H9 (cell line): Measurements from ENCODE around the gene TMEM229A. TPM values are rescaled to one million over a fixed set of nuclear protein-coding genes. Genes with fewer than 3 reads are reported as not detected.
A peak's percentile ranks its signal among the peaks of the same experiment; 100 is the strongest.
"Not testable (repeated sequence)": the region's sequence is repeated elsewhere in the genome, so short reads cannot be mapped to it uniquely, and the experiment has no call there.

ENCODE experiments used
- DNase-seq: peaks from one replicate; pipeline ENCODE4 v3.0.0-alpha.2; 2017
- H2AFZ ChIP-seq: one replicate; pipeline ENCODE4 v1.6.1; 2013; ENCODE audit warnings: mild to moderate bottlenecking, low read length, control low read depth, moderate library complexity
- H2AK5ac ChIP-seq: 2 replicates; pipeline ENCODE4 v1.6.1; 2013; ENCODE audit warnings: low read length, control low read depth, mixed read lengths; ENCODE audit not compliant: insufficient read length
- H2BK120ac ChIP-seq: one replicate; pipeline ENCODE4 v1.6.1; 2013; ENCODE audit warnings: low read depth, mild to moderate bottlenecking, low read length, control low read depth, inconsistent platforms; ENCODE audit not compliant: poor library complexity, severe bottlenecking
- H2BK12ac ChIP-seq: 2 replicates; pipeline ENCODE4 v1.6.1; 2013; ENCODE audit warnings: low read length, control low read depth, mixed read lengths, low read depth; ENCODE audit not compliant: insufficient read length
- H2BK15ac ChIP-seq: 2 replicates; pipeline ENCODE4 v1.6.1; 2013; ENCODE audit warnings: low read depth, low read length, control low read depth
- H2BK20ac ChIP-seq: one replicate; pipeline ENCODE4 v1.6.1; 2013; ENCODE audit warnings: low read depth, mild to moderate bottlenecking, low read length, control low read depth, inconsistent platforms; ENCODE audit not compliant: poor library complexity, severe bottlenecking
- H2BK5ac ChIP-seq: 2 replicates; pipeline ENCODE4 v1.6.1; 2013; ENCODE audit warnings: low read length, control low read depth, mixed read lengths; ENCODE audit not compliant: insufficient read length
- H3K14ac ChIP-seq: 2 replicates; pipeline ENCODE4 v1.6.1; 2013; ENCODE audit warnings: low read length, control low read depth; ENCODE audit not compliant: insufficient read depth
- H3K18ac ChIP-seq: 2 replicates; pipeline ENCODE4 v1.6.1; 2013; ENCODE audit warnings: low read depth, mild to moderate bottlenecking, mixed read lengths, low read length, control low read depth; ENCODE audit not compliant: insufficient read length
- H3K23ac ChIP-seq: 2 replicates; pipeline ENCODE4 v1.6.1; 2013; ENCODE audit warnings: low read length, control low read depth, mixed read lengths, low read depth; ENCODE audit not compliant: insufficient read length
- H3K23me2 ChIP-seq: 2 replicates; pipeline ENCODE4 v1.6.1; 2013; ENCODE audit warnings: low read depth, mild to moderate bottlenecking, mixed read lengths, low read length, control low read depth; ENCODE audit not compliant: insufficient read length, poor library complexity, severe bottlenecking
- H3K27ac ChIP-seq: 2 replicates; pipeline ENCODE4 v1.5.1; 2013; ENCODE audit warnings: low read length, control low read depth, mixed read lengths, low read depth; ENCODE audit not compliant: insufficient read length
- H3K27me3 ChIP-seq: 2 replicates; pipeline ENCODE4 v1.6.1; 2013; ENCODE audit warnings: low read length, control low read depth, inconsistent platforms; ENCODE audit not compliant: insufficient read depth
- H3K4ac ChIP-seq: 2 replicates; pipeline ENCODE4 v1.6.1; 2013; ENCODE audit warnings: low read depth, mild to moderate bottlenecking, control low read depth, inconsistent platforms, low read length, moderate library complexity
- H3K4me1 ChIP-seq: 2 replicates; pipeline ENCODE4 v1.6.1; 2013; ENCODE audit warnings: low read length, control low read depth, inconsistent platforms; ENCODE audit not compliant: insufficient read depth
- H3K4me2 ChIP-seq: 2 replicates; pipeline ENCODE4 v1.6.1; 2013; ENCODE audit warnings: low read length, control low read depth, mixed read lengths; ENCODE audit not compliant: insufficient read length, insufficient read depth
- H3K56ac ChIP-seq: 2 replicates; pipeline ENCODE4 v1.6.1; 2013; ENCODE audit warnings: low read depth, mild to moderate bottlenecking, mixed read lengths, low read length, control low read depth; ENCODE audit not compliant: insufficient read length
- H3K79me1 ChIP-seq: 2 replicates; pipeline ENCODE4 v1.6.1; 2013; ENCODE audit warnings: low read depth, mild to moderate bottlenecking, moderate library complexity, low read length, control low read depth, inconsistent platforms; ENCODE audit not compliant: insufficient read depth, poor library complexity, severe bottlenecking
- H3K79me2 ChIP-seq: 2 replicates; pipeline ENCODE4 v1.6.1; 2013; ENCODE audit warnings: low read length, control low read depth, inconsistent platforms; ENCODE audit not compliant: insufficient read depth
- H3K9ac ChIP-seq: 2 replicates; pipeline ENCODE4 v1.6.1; 2013; ENCODE audit warnings: low read length, control low read depth, mixed read lengths; ENCODE audit not compliant: insufficient read length; ENCODE audit errors: extremely low read depth
- H3K9me3 ChIP-seq: one replicate; pipeline ENCODE4 v1.6.1; 2013; ENCODE audit warnings: low read depth, low read length, inconsistent platforms; ENCODE audit not compliant: control insufficient read depth
- H3T11ph ChIP-seq: one replicate; pipeline ENCODE4 v1.6.1; 2013; ENCODE audit warnings: mild to moderate bottlenecking, low read length, control low read depth, inconsistent platforms
- H4K20me1 ChIP-seq: one replicate; pipeline ENCODE4 v1.6.1; 2013; ENCODE audit not compliant: control insufficient read depth, insufficient read length, insufficient read depth
- H4K5ac ChIP-seq: 2 replicates; pipeline ENCODE4 v1.6.1; 2013; ENCODE audit warnings: low read depth, mild to moderate bottlenecking, mixed read lengths, low read length, control low read depth; ENCODE audit not compliant: insufficient read length
- H4K8ac ChIP-seq: replicated peaks from 2 replicates; pipeline ENCODE4 v1.6.1; 2013; ENCODE audit warnings: low read length, control low read depth, mixed read lengths, low read depth; ENCODE audit not compliant: insufficient read length
- H4K91ac ChIP-seq: 2 replicates; pipeline ENCODE4 v1.6.1; 2013; ENCODE audit warnings: low read depth, mild to moderate bottlenecking, moderate library complexity, mixed read lengths, low read length, control low read depth; ENCODE audit not compliant: insufficient read length
- H3K27ac Mint-ChIP-seq, 3 experiments: 2 replicates in 2 of 3; 3 replicates in 1 of 3; pipeline ENCODE4 v1.8.0; 2020 to 2021; ENCODE audit warnings: mixed read lengths in 3 of 3, mild to moderate bottlenecking in 1 of 3, moderate library complexity in 1 of 3
- H3K27me3 Mint-ChIP-seq: 2 replicates; pipeline ENCODE4 v1.8.0; 2021; ENCODE audit warnings: low read depth, mild to moderate bottlenecking, moderate library complexity, mixed read lengths
- H3K36me3 Mint-ChIP-seq, 3 experiments: 2 replicates in 2 of 3; 3 replicates in 1 of 3; pipeline ENCODE4 v1.8.0; 2020 to 2021; ENCODE audit warnings: low read depth in 3 of 3, mixed read lengths in 3 of 3; ENCODE audit not compliant: insufficient read depth in 1 of 3
- H3K4me1 Mint-ChIP-seq, 2 experiments: 2 replicates each; pipeline ENCODE4 v1.8.0; 2020; ENCODE audit warnings: mixed read lengths in 2 of 2
- H3K4me3 Mint-ChIP-seq, 2 experiments: 2 replicates in 1 of 2; 3 replicates in 1 of 2; pipeline ENCODE4 v1.8.0; 2020 to 2021; ENCODE audit warnings: mild to moderate bottlenecking in 2 of 2, mixed read lengths in 2 of 2, moderate library complexity in 1 of 2
- H3K9me3 Mint-ChIP-seq, 2 experiments: 2 replicates in 1 of 2; 3 replicates in 1 of 2; pipeline ENCODE4 v1.8.0; 2020; ENCODE audit warnings: mild to moderate bottlenecking in 2 of 2, mixed read lengths in 2 of 2, moderate library complexity in 1 of 2
- CTCF ChIP-seq: fragments of 200-600 bp; sonication (generic); conservative IDR thresholded peaks from 3 replicates; pipeline ENCODE4 v1.8.0; 2021; ENCODE audit warnings: antibody characterized with exemption, mild to moderate bottlenecking
- WGBS: extraction: QIAGEN DNeasy Blood & Tissue Kit; methylation state at CpG from one replicate; pipeline ENCODE4 v1.1.7; 2013; ENCODE audit warnings: missing lambda C conversion rate, low lambda C conversion rate, mixed read lengths; ENCODE audit not compliant: insufficient read length; ENCODE audit errors: extremely low coverage; 5-methylcytosine and 5-hydroxymethylcytosine counted together
- total RNA-seq: library from RNA; stranded (reverse); gene quantifications from 2 replicates; pipeline ENCODE4 v1.2.1, GENCODE V29; 2021

TMEM229A gene
- total RNA-seq, 1 experiment from 2014 or later, result 0.37 TPM

DNA sequence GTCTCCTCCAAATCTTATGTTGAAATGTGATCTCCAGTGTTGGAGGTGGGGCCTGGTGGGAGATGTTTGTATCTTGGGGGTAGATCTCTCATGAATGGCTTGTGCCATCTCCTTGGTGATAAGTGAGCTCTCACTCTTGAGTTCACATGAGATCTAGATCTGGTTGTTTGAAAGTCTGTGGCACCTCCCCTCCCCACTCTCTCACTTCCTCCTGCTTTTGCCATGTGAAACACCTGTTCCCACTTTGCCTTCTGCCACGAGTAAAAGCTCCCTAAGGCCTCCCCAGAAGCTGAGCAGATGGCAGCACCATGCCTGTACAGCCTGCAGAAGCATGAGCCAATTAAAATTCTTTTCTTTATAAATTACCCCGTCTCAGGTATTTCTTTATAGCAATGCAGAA, 23.5 kb downstream of the TMEM229A start:
- H3K27ac Mint-ChIP-seq, result no peak overlapping the region
- peaks cover 0 to 3% (median 0%) of the 10 kb centered on the region in 3 experiments; a peak in 2 of 7 replicates for H3K36me3 Mint-ChIP-seq
- no peak for TF ChIP-seq CTCF
- Histone ChIP-seq H3K4me1 (no peaks in the 10 kb centered on the region), H4K20me1 (no peaks in the 10 kb centered on the region), H3K4ac (no peak overlapping the region), H3K23ac (no peak overlapping the region), H3K56ac (no peak overlapping the region), H2BK15ac (no peak overlapping the region), H2BK5ac (no peak overlapping the region), H4K5ac (no peak overlapping the region), H3T11ph (no peak overlapping the region), H2BK12ac (no peak overlapping the region), H3K14ac (no peak overlapping the region), H3K23me2 (no peaks in the 10 kb centered on the region), H3K27ac (no peak overlapping the region), H3K79me2 (no peaks in the 10 kb centered on the region), H3K4me2 (no peak overlapping the region), H4K8ac (no peak overlapping the region), H4K91ac (no peak overlapping the region), H3K27me3 (no peaks in the 10 kb centered on the region), H2BK120ac (no peak overlapping the region), H2AK5ac (no peak overlapping the region), H3K9ac (no peak overlapping the region), H3K18ac (no peak overlapping the region), H3K79me1 (no peaks in the 10 kb centered on the region), H2AFZ (no peak overlapping the region), H3K9me3 (no peaks in the 10 kb centered on the region), H2BK20ac (no peak overlapping the region)
- H3K9me3 Mint-ChIP-seq, result peaks cover 0 to 3% of the 10 kb centered on the region in 2 experiments; a peak in 1 of 5 replicates
- H3K4me1 Mint-ChIP-seq, result peaks cover 5 to 13% of the 10 kb centered on the region in 2 experiments
- no peaks in the 10 kb centered on the region for H3K27me3 Mint-ChIP-seq
- no CpG with 5 or more reads among the region's 2 CpGs for WGBS
- no peak overlapping the region for H3K4me3 Mint-ChIP-seq
- no peak for DNase-seq

- not testable (repeated sequence) for H3K27me3 Mint-ChIP-seq, H3K14ac ChIP-seq, H3K23ac ChIP-seq, H3K23me2 ChIP-seq, H3K4me1 ChIP-seq, H4K8ac ChIP-seq, H3K9me3 Mint-ChIP-seq, H3K27me3 ChIP-seq, H3K4me3 Mint-ChIP-seq, H2BK12ac ChIP-seq, H3K4me2 ChIP-seq, H3K27ac ChIP-seq, H3T11ph ChIP-seq, H3K4ac ChIP-seq, H2BK120ac ChIP-seq, H3K9me3 ChIP-seq, H3K79me2 ChIP-seq, H2BK15ac ChIP-seq, H2AFZ ChIP-seq, H4K5ac ChIP-seq, DNase-seq, H3K18ac ChIP-seq, H3K9ac ChIP-seq, H3K79me1 ChIP-seq, H2BK5ac ChIP-seq, H3K36me3 Mint-ChIP-seq, H3K56ac ChIP-seq, H4K91ac ChIP-seq, H4K20me1 ChIP-seq, H2AK5ac ChIP-seq
- H2BK20ac ChIP-seq, result peak overlapping the region; percentile 66
- WGBS, result no CpG with 5 or more reads among the region's 6 CpGs
- peak overlapping the region in 1 of 3 experiments; percentile 58; a peak in 2 of 7 replicates for H3K27ac Mint-ChIP-seq
- peaks cover 5 to 13% of the 10 kb centered on the region in 2 experiments for H3K4me1 Mint-ChIP-seq
These were observed 24.6 kb downstream of the TMEM229A start for GRCh38 chr7:124008296-124008695.
